Measurements from ENCODE around the gene QKI. TPM values are rescaled to one million over a fixed set of nuclear protein-coding genes. Genes with fewer than 3 reads are reported as not detected.

Gene QKI
- total and polyA plus RNA-seq, 2 of the 8 experiments (the other 6 are each of a cell fraction or from before 2014, with no cell fraction given), result 181 to 183 TPM

DNA sequence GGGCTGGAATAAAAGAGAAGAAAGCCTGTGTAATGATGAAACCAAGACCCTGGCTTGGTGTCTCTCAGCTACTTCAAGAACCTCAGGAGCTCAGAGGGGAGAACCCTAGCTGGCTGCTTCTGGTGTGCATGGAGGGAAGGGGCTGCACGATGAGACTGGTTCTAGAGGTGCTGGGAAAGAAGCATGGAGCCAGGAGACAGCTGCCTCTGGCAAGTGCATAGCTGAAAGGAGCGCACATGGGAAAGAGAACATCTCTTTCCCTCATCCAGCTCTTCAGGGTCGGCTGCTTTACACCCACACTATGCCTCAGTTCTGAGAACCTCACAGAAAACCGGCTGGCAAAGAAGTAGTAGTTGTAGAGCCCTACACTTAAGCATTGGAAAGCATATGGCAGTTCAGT is 139.5 kb downstream of the QKI start:
- H2BK15ac ChIP-seq (ENCODE audit: low read length), result no peak overlapping the region
- H4K20me1 ChIP-seq (replicated peaks in 1 of 2; ENCODE audit: control insufficient read depth in 1 of 2, insufficient read depth in 2 of 2, low read length in 2 of 2), result peaks cover 0 to 2% of the 10 kb centered on the region in 2 experiments
- no peak for FAIRE-seq
- H3K14ac ChIP-seq (ENCODE audit: insufficient read length), result no peak overlapping the region
- no peak overlapping the region for H2AFZ ChIP-seq (ENCODE audit: low read length)
- H3K4me2 ChIP-seq (ENCODE audit: insufficient read depth in 1 of 2, low read depth in 2 of 2, low read length in 2 of 2), result no peak overlapping the region
- no peak overlapping the region for H2BK120ac ChIP-seq (replicated peaks; ENCODE audit: low read depth, low read length)
- no peak for DNase-seq (ENCODE audit: low read depth in 1 of 2, low spot score in 2 of 2)
- peaks cover 3% of the 10 kb centered on the region; the same call in 1 of the 2 replicates for H3K79me1 ChIP-seq (ENCODE audit: low read depth, low read length)
- H3K9ac ChIP-seq (replicated peaks in 1 of 4; ENCODE audit: extremely low read depth in 1 of 4, low read depth in 3 of 4, low read length in 3 of 4), result no peak overlapping the region
- H2BK20ac ChIP-seq (ENCODE audit: low read length), result no peak overlapping the region
- no peak overlapping the region for H2AK5ac ChIP-seq (ENCODE audit: low read depth, low read length)
- H3K4ac ChIP-seq (replicated peaks; ENCODE audit: insufficient read length, low read depth, low read length), result no peak overlapping the region
- no peak overlapping the region; the same call in 1 of the 2 replicates for H4K8ac ChIP-seq (ENCODE audit: extremely low read depth, insufficient read depth, low read length)
- no peaks in the 10 kb centered on the region for H3K27me3 ChIP-seq (replicated peaks in 1 of 4; ENCODE audit: control insufficient read depth in 3 of 4, extremely low read depth in 1 of 4, insufficient read depth in 3 of 4, low read length in 3 of 4)
- H3K18ac ChIP-seq (ENCODE audit: extremely low read depth, low read length), result no peak overlapping the region
- CTCF ChIA-PET (ENCODE audit: partially characterized antibody), result interaction anchor here (0.6 to 4.1 kb wide), 26 partner anchors 9 to 556 kb away, joined by 3 to 33 read pairs (median 4); no protein-coding TSS in a partner anchor
- peaks cover 0 to 6% (median 3%) of the 10 kb centered on the region in 4 experiments; a peak in 2 of 8 replicates for H3K36me3 ChIP-seq (ENCODE audit: control insufficient read depth in 2 of 4, insufficient read depth in 4 of 4, low read length in 3 of 4)
- H3K27ac ChIP-seq (ENCODE audit: low read depth, low read length), result no peak overlapping the region
- no peak overlapping the region for H3K23ac ChIP-seq (ENCODE audit: insufficient read length)
- no peak overlapping the region for H4K5ac ChIP-seq (ENCODE audit: insufficient read length, low read depth, low read length)
- no peak overlapping the region for H3K4me3 ChIP-seq (ENCODE audit: extremely low read depth in 1 of 4, insufficient read depth in 2 of 4, low read depth in 3 of 4, low read length in 4 of 4)
- no peaks in the 10 kb centered on the region for H3K4me1 ChIP-seq (replicated peaks in 1 of 4; ENCODE audit: control insufficient read depth in 3 of 4, insufficient read depth in 4 of 4, low read length in 3 of 4)
- no peaks in the 10 kb centered on the region for H3K23me2 ChIP-seq (ENCODE audit: low read depth, low read length)
- H3K9me3 ChIP-seq (ENCODE audit: insufficient read depth in 2 of 2, low read depth in 1 of 2, low read length in 1 of 2), result no peaks in the 10 kb centered on the region
- peaks cover 3 to 67% of the 10 kb centered on the region in 2 experiments; a peak in 3 of 4 replicates for H3K79me2 ChIP-seq (ENCODE audit: control insufficient read depth in 1 of 2, insufficient read depth in 2 of 2, low read length in 2 of 2)
- WGBS, 2 experiments (ENCODE audit: extremely low coverage in 1 of 2, insufficient coverage in 1 of 2, insufficient read length in 1 of 2, insufficient replicate concordance in 2 of 2, low coverage in 1 of 2, low lambda C conversion rate in 2 of 2, missing lambda C conversion rate in 1 of 2), result 93% methylated on average over 4 of the region's 4 CpGs; no CpG with 5 or more reads in 1 of the 2 experiments
- no peak overlapping the region for H4K91ac ChIP-seq (replicated peaks; ENCODE audit: insufficient read length, low read length)
- no peak for TF ChIP-seq SP4 (IDR thresholded peaks at IDR 0.05; ENCODE audit: low read length)
- TF ChIP-seq CHD1 (IDR thresholded peaks at IDR 0.05; ENCODE audit: low read depth, low read length), result no peak
- no peak for TF ChIP-seq CHD2 (IDR thresholded peaks at IDR 0.05; ENCODE audit: low read length)
- H2BK12ac ChIP-seq (ENCODE audit: low read depth, low read length), result no peak overlapping the region
- POLR2A ChIA-PET (ENCODE audit: partially characterized antibody), result interaction anchor here (1.2 to 1.7 kb wide), 3 partner anchors 9 to 132 kb away, joined by 3 to 4 read pairs (median 3); no protein-coding TSS in a partner anchor
- H3K56ac ChIP-seq (replicated peaks; ENCODE audit: insufficient read length, low read depth, low read length), result no peak overlapping the region
- no peak overlapping the region for H2BK5ac ChIP-seq (ENCODE audit: low read depth, low read length)
